T-helper 2 cell treated with Interferon-gamma antibody and Interleukin-4, amounts not matched to agents 100 ng/mL and 5 ng/mL, for 36 hours (primary cell): Measurements from ENCODE around the gene SLC19A1. TPM values are rescaled to one million over a fixed set of nuclear protein-coding genes. Genes with fewer than 3 reads are reported as not detected.

ENCODE experiments used
- intact Hi-C: fragments of 100-400 bp; cut with micrococcal nuclease; formaldehyde crosslinking; loops from one replicate; pipeline ENCODE4 v1.15.1; 2023
- total RNA-seq: library from RNA; stranded (reverse); gene quantifications from 2 replicates; pipeline ENCODE4 v1.2.3, GENCODE V29; 2022

SLC19A1 gene
- total RNA-seq, 1 donor from 2014 or later: 54.1 TPM

DNA sequence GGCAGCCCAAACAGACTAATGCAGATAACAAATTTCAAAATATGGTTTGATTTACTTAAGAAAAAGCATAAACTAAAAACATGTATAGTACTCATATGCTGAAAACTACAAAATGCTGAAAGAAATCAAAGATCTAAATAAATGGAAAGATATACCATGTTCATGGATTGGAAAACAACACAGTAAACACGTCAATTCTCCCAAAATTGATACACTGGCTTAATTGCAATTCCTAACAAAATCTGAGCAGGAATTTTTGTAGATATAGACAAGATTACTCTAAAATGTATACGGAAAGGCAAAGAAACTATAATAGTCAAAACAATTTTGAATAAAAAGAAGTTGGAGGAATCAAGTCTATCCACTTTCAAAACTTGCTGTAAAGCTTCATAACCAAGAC lies 21.0 kb downstream of the SLC19A1 start:
- intact Hi-C loops: no loop called here

DNA sequence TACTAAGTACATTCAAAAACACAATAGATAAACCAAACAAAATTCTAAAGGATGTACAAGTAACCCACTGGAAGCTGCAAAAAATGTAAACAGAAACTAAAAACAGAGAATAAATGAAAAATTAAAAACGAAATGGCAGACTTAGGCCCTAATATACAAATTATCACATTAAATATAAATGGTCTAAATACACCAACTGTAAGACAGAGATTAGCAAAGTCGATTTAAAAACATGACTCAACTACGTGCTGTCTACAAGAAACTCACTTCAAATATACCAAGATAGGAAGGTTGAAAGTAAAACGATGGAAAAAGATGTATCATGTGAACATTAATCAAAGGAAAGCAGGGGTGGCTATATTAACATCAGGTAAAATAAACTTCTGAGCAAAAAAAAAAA lies 23.1 kb downstream of the SLC19A1 start:
- intact Hi-C loops: no loop called here

GRCh38 chr21:45518742-45519141 lies 23.5 kb downstream of the SLC19A1 start:
- intact Hi-C loops: no loop called here

DNA sequence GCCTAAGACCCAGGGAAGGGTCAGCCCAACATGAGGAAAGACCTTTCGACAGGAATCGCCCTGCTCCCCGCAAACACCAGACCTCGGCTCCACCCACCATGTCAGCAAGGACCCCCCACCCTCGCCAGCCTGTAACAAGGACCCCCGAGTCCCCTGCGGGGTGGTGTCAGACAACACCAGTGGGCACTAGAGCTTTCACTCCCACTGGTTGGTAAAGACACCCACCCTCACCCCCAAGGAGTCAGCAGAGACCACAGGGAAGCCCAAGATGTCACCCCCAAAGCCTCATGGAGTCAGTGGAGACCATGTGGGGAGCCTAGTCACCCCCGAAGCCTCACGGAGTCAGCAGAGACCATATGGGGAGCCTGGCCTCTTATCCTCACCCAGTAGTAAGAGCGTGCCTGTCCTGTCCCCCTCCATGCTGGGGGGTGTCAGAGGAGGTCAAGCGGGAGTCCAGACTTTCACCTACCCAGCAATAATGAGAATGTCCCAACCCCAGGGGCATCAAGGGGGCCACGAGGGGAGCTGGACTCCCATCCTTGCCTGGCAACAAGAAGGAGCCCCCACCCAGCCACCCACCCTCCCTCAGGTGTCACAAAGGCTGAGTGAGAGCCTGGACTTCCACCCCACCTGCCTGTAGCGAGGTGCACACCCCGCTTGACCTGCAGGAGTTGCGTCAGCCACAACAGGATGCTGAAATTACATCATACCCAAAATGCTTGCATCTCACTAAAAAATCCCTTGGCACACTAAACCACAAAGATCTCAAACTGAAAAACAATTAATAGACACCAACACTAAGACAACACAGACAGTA lies 24.8 kb downstream of the SLC19A1 start:
- intact Hi-C loops: no loop called here

- intact Hi-C loops: no loop called here
Observed at GRCh38 chr21:45516671-45517151, 25.5 kb downstream of the SLC19A1 start.

GRCh38 chr21:45516071-45516670 lies 26.1 kb downstream of the SLC19A1 start:
- intact Hi-C loops: no loop called here

- intact Hi-C loops: no loop called here
Observed at GRCh38 chr21:45515241-45516061, 26.8 kb downstream of the SLC19A1 start.

DNA sequence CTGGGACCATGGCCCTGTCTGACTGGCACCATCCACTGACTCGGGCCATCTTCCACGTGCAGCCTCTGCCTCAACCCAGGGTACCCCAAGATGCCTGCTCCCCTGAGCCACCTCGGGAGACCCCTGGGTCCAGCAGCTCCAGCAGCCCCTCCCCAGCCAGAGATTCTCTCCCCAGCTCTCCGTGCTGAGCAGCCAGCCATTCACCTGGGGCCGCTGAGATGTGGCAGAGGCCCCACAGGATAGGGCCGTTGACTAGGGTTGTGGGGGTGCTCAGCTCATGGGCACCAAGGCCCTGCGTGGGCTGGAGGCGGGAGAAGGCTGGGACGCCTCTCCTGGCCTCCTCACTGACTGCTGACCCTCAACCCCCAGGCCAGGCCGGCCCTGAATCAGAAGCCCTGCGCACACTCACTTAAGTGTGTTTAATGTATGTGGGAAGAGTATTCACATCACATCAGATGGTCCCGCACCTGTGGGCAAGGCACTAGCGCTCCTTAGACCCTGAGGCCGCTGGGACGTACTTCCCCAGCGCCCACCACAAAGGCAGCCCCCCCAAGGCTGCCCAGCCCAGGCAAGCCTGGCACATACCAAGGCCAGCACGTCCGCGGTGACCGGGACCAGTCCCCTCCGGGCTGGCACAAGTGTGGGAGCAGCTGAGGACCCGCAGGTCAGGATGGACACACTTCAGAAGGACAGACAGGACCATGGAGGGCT lies 27.8 kb downstream of the SLC19A1 start:
- intact Hi-C loops: no loop called here

- intact Hi-C loops: no loop called here
Observed at GRCh38 chr21:45513741-45514310, 28.4 kb downstream of the SLC19A1 start.

- intact Hi-C loops: no loop called here
Observed at GRCh38 chr21:45513003-45513717, 29.1 kb downstream of the SLC19A1 start.

GRCh38 chr21:45512626-45513002 lies 29.6 kb downstream of the SLC19A1 start:
- intact Hi-C loops: no loop called here

GRCh38 chr21:45511661-45512431 lies 30.4 kb downstream of the SLC19A1 start:
- intact Hi-C loops: no loop called here

DNA sequence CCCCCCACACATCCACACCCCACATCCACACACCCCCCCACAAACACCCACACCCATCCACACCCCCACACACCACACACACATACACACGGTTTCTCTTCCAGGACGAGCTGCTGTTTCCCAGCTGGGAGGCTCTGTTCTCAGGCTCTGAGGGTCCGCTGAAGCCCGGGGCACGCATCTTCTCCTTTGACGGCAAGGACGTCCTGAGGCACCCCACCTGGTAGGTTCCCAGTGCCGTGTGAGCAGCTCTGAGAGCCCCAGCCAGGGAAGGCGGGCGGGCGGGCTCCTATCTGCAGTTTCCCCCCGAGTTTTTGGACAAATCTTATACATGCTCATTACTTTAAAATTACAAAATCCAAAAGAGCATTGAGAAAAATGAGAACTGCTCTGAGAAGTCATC lies 31.2 kb downstream of the SLC19A1 start:
- intact Hi-C loops: no loop called here

- intact Hi-C loops: no loop called here
Observed at GRCh38 chr21:45510466-45510955, 31.7 kb downstream of the SLC19A1 start.

- intact Hi-C loops: no loop called here
Observed at GRCh38 chr21:45509566-45510465, 32.4 kb downstream of the SLC19A1 start.

DNA sequence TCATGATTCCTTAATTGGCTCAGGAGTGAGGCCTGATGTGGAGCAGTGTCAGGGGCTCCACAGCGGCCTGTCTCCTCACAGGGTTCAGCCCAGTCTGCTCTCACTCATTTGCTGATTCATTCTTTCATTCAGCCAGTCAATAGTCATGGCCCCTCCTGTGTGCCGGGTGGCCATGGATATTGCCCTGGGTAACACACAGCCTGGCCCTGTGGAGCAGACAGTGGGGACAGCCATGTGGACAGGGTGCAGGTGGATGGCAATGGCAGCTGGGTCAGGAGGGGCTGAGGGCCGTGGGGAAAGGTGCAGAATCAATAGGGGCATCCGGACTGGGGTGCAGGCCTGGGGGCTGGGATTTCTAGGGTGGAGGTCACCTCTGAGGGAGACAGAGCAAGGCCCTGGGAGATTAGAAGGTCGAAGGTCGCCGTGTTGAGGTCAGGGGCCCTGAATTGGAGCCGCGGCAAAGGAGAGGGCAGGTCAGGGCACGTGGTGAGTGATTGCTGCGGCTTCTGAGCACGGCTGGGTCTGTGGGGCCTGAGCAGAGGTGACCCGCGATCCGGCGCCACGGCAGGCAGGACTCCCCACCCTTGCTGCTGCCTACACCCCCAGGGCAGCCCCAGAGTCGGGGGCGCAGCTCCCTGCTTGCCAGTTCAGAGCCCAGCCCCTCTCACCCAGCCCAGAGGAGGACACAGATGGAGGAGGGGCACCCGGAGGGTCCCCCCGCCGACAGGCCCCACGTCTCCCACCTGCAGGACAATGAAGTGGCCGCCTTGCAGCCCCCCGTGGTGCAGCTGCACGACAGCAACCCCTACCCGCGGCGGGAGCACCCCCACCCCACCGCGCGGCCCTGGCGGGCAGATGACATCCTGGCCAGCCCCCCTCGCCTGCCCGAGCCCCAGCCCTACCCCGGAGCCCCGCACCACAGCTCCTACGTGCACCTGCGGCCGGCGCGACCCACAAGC lies 33.4 kb downstream of the SLC19A1 start:
- intact Hi-C loops: no loop called here

- intact Hi-C loops: no loop called here
Observed at GRCh38 chr21:45507888-45508508, 34.2 kb downstream of the SLC19A1 start.
